HepG2 (cell line): Measurements from ENCODE around the gene CAPZB.

Experiments used
- ATF3 ChIP-seq: sonication (generic); formaldehyde crosslinking; IDR thresholded peaks from 2 replicates; pipeline ENCODE4 v1.4.0; 2020; ENCODE audit warnings: missing genetic modification reagents
- CTCF ChIP-seq: sonication (generic); formaldehyde crosslinking; IDR thresholded peaks from 2 replicates; pipeline ENCODE4 v1.5.0; 2020; ENCODE audit warnings: mild to moderate bottlenecking, missing genetic modification reagents, moderate library complexity
- HCFC1 ChIP-seq: fragments of 150-350 bp; IDR thresholded peaks from 2 replicates; pipeline ENCODE4 v1.6.1; 2014; ENCODE audit warnings: low read depth, low read length
- JUN ChIP-seq: sonication (generic); formaldehyde crosslinking; IDR thresholded peaks from 2 replicates; pipeline ENCODE4 v1.4.0; 2020; ENCODE audit warnings: mild to moderate bottlenecking, missing genetic modification reagents
- ZNF430 ChIP-seq: sonication (generic); formaldehyde crosslinking; IDR thresholded peaks from 2 replicates; pipeline ENCODE4 v1.9.0; 2021; ENCODE audit warnings: mild to moderate bottlenecking, missing genetic modification reagents
- ZNF777 ChIP-seq: sonication (generic); formaldehyde crosslinking; IDR thresholded peaks from 2 replicates; pipeline ENCODE4 v1.4.0; 2020; ENCODE audit warnings: missing genetic modification reagents
- ZNF800 ChIP-seq: sonication (generic); formaldehyde crosslinking; IDR thresholded peaks from 2 replicates; pipeline ENCODE4 v1.4.0; 2020; ENCODE audit warnings: missing genetic modification reagents

- TF ChIP-seq CTCF (CRISPR knock-in tag) (no peak), ZNF777 (CRISPR knock-in tag) (no peak), JUN (CRISPR knock-in tag) (no peak), ZNF800 (CRISPR knock-in tag) (no peak), ZNF430 (CRISPR knock-in tag) (no peak), HCFC1 (no peak), ATF3 (no peak)
Measured at GRCh38 chr1:19437891-19438294, 47.4 kb downstream of the CAPZB start.
